HepG2 (cell line): Measurements from ENCODE around the gene S100A13. TPM values are rescaled to one million over a fixed set of nuclear protein-coding genes. Genes with fewer than 3 reads are reported as not detected.

Experiments
- DZIP1 ChIP-seq: sonication (generic); formaldehyde crosslinking; IDR thresholded peaks from 2 replicates; pipeline ENCODE4 v1.5.0; 2020; ENCODE audit warnings: mild to moderate bottlenecking, missing genetic modification reagents
- ERF ChIP-seq: IDR thresholded peaks from 2 replicates; pipeline ENCODE4 v1.6.1; 2018; ENCODE audit warnings: missing biosample characterization, missing genetic modification reagents
- ETS1 ChIP-seq: sonication (generic); formaldehyde crosslinking; IDR thresholded peaks from 2 replicates; pipeline ENCODE4 v1.4.0; 2020; ENCODE audit warnings: missing genetic modification reagents
- GLMP ChIP-seq: sonication (generic); formaldehyde crosslinking; IDR thresholded peaks from 2 replicates; pipeline ENCODE4 v1.9.0; 2021; ENCODE audit warnings: missing genetic modification reagents, mild to moderate bottlenecking, borderline replicate concordance
- KDM4B ChIP-seq: sonication (generic); formaldehyde crosslinking; IDR thresholded peaks from 2 replicates; pipeline ENCODE4 v1.4.0; 2020; ENCODE audit warnings: missing genetic modification reagents
- PAX8 ChIP-seq: sonication (generic); formaldehyde crosslinking; IDR thresholded peaks from 2 replicates; pipeline ENCODE4 v1.8.0; 2022; ENCODE audit warnings: mild to moderate bottlenecking, missing genetic modification reagents, borderline replicate concordance
- RARA ChIP-seq: IDR thresholded peaks from 2 replicates; pipeline ENCODE4 v1.6.1; 2016; ENCODE audit warnings: missing genetic modification reagents, missing compliant biosample characterization
- RNF2 ChIP-seq: fragments of 450-650 bp; conservative IDR thresholded peaks from 2 replicates; pipeline ENCODE4 v1.6.1; 2016; ENCODE audit warnings: low read depth
- SSRP1 ChIP-seq: IDR thresholded peaks from 2 replicates; pipeline ENCODE4 v1.6.1; 2016; ENCODE audit warnings: control low read depth
- TEF ChIP-seq: sonication (generic); formaldehyde crosslinking; IDR thresholded peaks from 2 replicates; pipeline ENCODE4 v1.5.0; 2020; ENCODE audit warnings: missing genetic modification reagents
- U2AF2 ChIP-seq: fragments of 200-400 bp; formaldehyde crosslinking; IDR thresholded peaks from 2 replicates; pipeline ENCODE4 v1.6.1; 2017; ENCODE audit warnings: low read depth, mild to moderate bottlenecking, low read length
- ZFP82 ChIP-seq: sonication (generic); formaldehyde crosslinking; IDR thresholded peaks from 2 replicates; pipeline ENCODE4 v1.5.1; 2020; ENCODE audit warnings: mild to moderate bottlenecking, missing genetic modification reagents, borderline replicate concordance
- ZFX ChIP-seq: sonication (generic); formaldehyde crosslinking; IDR thresholded peaks from 2 replicates; pipeline ENCODE4 v1.4.0; 2020; ENCODE audit warnings: mild to moderate bottlenecking, low read depth, missing genetic modification reagents, moderate library complexity
- ZNF101 ChIP-seq: sonication (generic); formaldehyde crosslinking; IDR thresholded peaks from 2 replicates; pipeline ENCODE4 v1.4.0; 2020; ENCODE audit warnings: mild to moderate bottlenecking, low read depth, missing genetic modification reagents, borderline replicate concordance
- ZNF18 ChIP-seq: sonication (generic); formaldehyde crosslinking; IDR thresholded peaks from 2 replicates; pipeline ENCODE4 v1.8.0; 2022; ENCODE audit warnings: mild to moderate bottlenecking, missing genetic modification reagents; ENCODE audit not compliant: insufficient replicate concordance
- ZNF260 ChIP-seq: sonication (generic); formaldehyde crosslinking; IDR thresholded peaks from 2 replicates; pipeline ENCODE4 v1.4.0; 2020; ENCODE audit warnings: missing genetic modification reagents, low read depth, mild to moderate bottlenecking, borderline replicate concordance
- ZNF513 ChIP-seq: sonication (generic); formaldehyde crosslinking; conservative IDR thresholded peaks from 2 replicates; pipeline ENCODE4 v1.5.0; 2020; ENCODE audit warnings: missing genetic modification reagents
- ZNF589 ChIP-seq: sonication (generic); formaldehyde crosslinking; conservative IDR thresholded peaks from 2 replicates; pipeline ENCODE4 v1.8.0; 2022; ENCODE audit warnings: mild to moderate bottlenecking, moderate library complexity, missing genetic modification reagents
- ZNF672 ChIP-seq: sonication (generic); formaldehyde crosslinking; IDR thresholded peaks from 2 replicates; pipeline ENCODE4 v1.8.1; 2022; ENCODE audit warnings: missing genetic modification reagents
- ZNF891 ChIP-seq: sonication (generic); formaldehyde crosslinking; IDR thresholded peaks from 2 replicates; pipeline ENCODE4 v1.5.0; 2020; ENCODE audit warnings: mild to moderate bottlenecking, missing genetic modification reagents
- polyA plus RNA-seq, 8 experiments: library from polyadenylated mRNA; depleted of rRNA in 3 of 8; stranded (reverse) in 7 of 8; unstranded in 1 of 8; fragments of >200 nt; fragmentation: Illumina TruSeq in 4 of 8; extraction: Trizol in 4 of 8; gene quantifications; 2 replicates each; pipeline versions ENCODE4 v1.2.1 to v1.2.3, GENCODE V29; 2011 to 2016; ENCODE audit warnings: low read depth in 4 of 8, missing spikeins in 1 of 8, mixed read lengths in 1 of 8; ENCODE audit not compliant: insufficient read depth in 1 of 8
- total RNA-seq, 5 experiments: library from RNA; depleted of rRNA; stranded (reverse); fragments of >200 nt; fragmentation: Illumina TruSeq; extraction: Trizol; gene quantifications; 2 replicates each; pipeline ENCODE4 v1.2.3, GENCODE V29; 2016; ENCODE audit warnings: low read depth in 1 of 5

S100A13 gene
- total and polyA plus RNA-seq, 2 of the 13 experiments (the other 11 are each of a cell fraction or from before 2014, with no cell fraction given): 89.5 to 172 TPM

GRCh38 chr1:153670859-153671627 is 43.7 kb upstream of the S100A13 start, which contains the start of gene ILF2 (continued):
- TF ChIP-seq ZNF260 (no peak), ZNF589 (CRISPR knock-in tag) (no peak), SSRP1 (CRISPR knock-in tag) (peak; percentile 84; the same call in 1 of the 2 replicates), ZNF891 (CRISPR knock-in tag) (no peak), TEF (CRISPR knock-in tag) (no peak), GLMP (CRISPR knock-in tag) (no peak), ZNF18 (no peak), ETS1 (CRISPR knock-in tag) (no peak), RNF2 (no peak; the same call in 1 of the 2 replicates), U2AF2 (no peak), ZNF513 (no peak), PAX8 (CRISPR knock-in tag) (no peak), ZNF672 (no peak), DZIP1 (CRISPR knock-in tag) (no peak), RARA (CRISPR knock-in tag) (peak; percentile 10; the same call in 1 of the 2 replicates), ZFP82 (CRISPR knock-in tag) (peak; percentile 87), ERF (peak; percentile 83; the same call in 1 of the 2 replicates), ZNF101 (CRISPR knock-in tag) (no peak), ZFX (CRISPR knock-in tag) (peak; percentile 86), KDM4B (CRISPR knock-in tag) (no peak)
